Activated effector memory CD4-positive, alpha-beta T cell treated with Interleukin-2 at 50 U/mL for 16 hours (primary cell): ENCODE data around the gene ARPC4.

Source experiments
- DNase-seq: peaks from one replicate; pipeline ENCODE4 v3.0.0-alpha.2; 2020

ARPC4 gene

GRCh38 chr3:9792405-9793160 is at the start of gene ARPC4, which contains the start of gene TADA3:
Gene ARPC4, plus strand, starts transcription at chr3:9793082. Its CDS starts 40 bp downstream, at chr3:9793122.
Gene TADA3, minus strand, starts transcription at chr3:9792473. Its CDS starts 1,007 bp downstream, at chr3:9791466.
- DNase-seq = peak; percentile 86

GRCh38 chr3:9743548-9743947 is 49.3 kb upstream of the ARPC4 start:
- DNase-seq = no peak

- no peak for DNase-seq
Observed at GRCh38 chr3:9744162-9744561, 48.7 kb upstream of the ARPC4 start.

GRCh38 chr3:9745521-9745920 is 47.4 kb upstream of the ARPC4 start:
- no peak for DNase-seq

GRCh38 chr3:9746330-9746729 is 46.6 kb upstream of the ARPC4 start:
- no peak for DNase-seq

- DNase-seq = no peak
Observed at GRCh38 chr3:9747267-9747666, 45.6 kb upstream of the ARPC4 start.

- no peak for DNase-seq
Observed at GRCh38 chr3:9748031-9748430, 44.9 kb upstream of the ARPC4 start.

GRCh38 chr3:9749296-9749644 is 43.6 kb upstream of the ARPC4 start:
- DNase-seq = no peak

- peak; percentile 92 for DNase-seq
Observed at GRCh38 chr3:9749645-9750555, 43.0 kb upstream of the ARPC4 start, which contains the start of gene OGG1. Gene OGG1, plus strand, starts transcription at chr3:9749952. Its CDS starts 335 bp downstream, at chr3:9750287.

- DNase-seq = no peak
Observed at GRCh38 chr3:9750556-9751411, 42.1 kb upstream of the ARPC4 start.

- no peak for DNase-seq
Observed at GRCh38 chr3:9754678-9755077, 38.2 kb upstream of the ARPC4 start.

GRCh38 chr3:9757427-9757826 is 35.5 kb upstream of the ARPC4 start:
- no peak for DNase-seq

- DNase-seq = no peak
Observed at GRCh38 chr3:9760779-9761505, 31.9 kb upstream of the ARPC4 start.

GRCh38 chr3:9761919-9762318 is 31.0 kb upstream of the ARPC4 start:
- no peak for DNase-seq

GRCh38 chr3:9762871-9763270 is 30.0 kb upstream of the ARPC4 start:
- no peak for DNase-seq

GRCh38 chr3:9765865-9766264 is 27.0 kb upstream of the ARPC4 start:
- DNase-seq = no peak

GRCh38 chr3:9767418-9767817 is 25.5 kb upstream of the ARPC4 start:
- DNase-seq = no peak

GRCh38 chr3:9768141-9768775 is 24.6 kb upstream of the ARPC4 start:
- DNase-seq = no peak

- DNase-seq = no peak
Observed at GRCh38 chr3:9769012-9769411, 23.9 kb upstream of the ARPC4 start.

- DNase-seq = peak; percentile 43
Observed at GRCh38 chr3:9769426-9770275, 23.2 kb upstream of the ARPC4 start, which contains the start of gene CAMK1. Gene CAMK1, minus strand, starts transcription at chr3:9769947. Its CDS starts 2,198 bp downstream, at chr3:9767749.
